IMR-90 (cell line): ENCODE results near the gene SMIM24. TPM values are rescaled to one million over a fixed set of nuclear protein-coding genes. Genes with fewer than 3 reads are reported as not detected.

Source experiments
- ATAC-seq: fragments of 200-7000 bp; cut with Tn5 transposase; 2 replicates; pipeline ENCODE4 v1.9.1; 2020; ENCODE audit warnings: low read depth, mild to moderate bottlenecking, moderate library complexity
- BruUV-seq: library from RNA; stranded (reverse); fragments of 400-500 nt; replicated peaks from 2 replicates; lab custom pipeline; 2021; lab: Mats Ljungman, UMichigan
- CTCF ChIA-PET: fragments of 300-600 bp; formaldehyde crosslinking; extraction: SDS; loops from one replicate; lab custom pipeline; 2021; ENCODE audit warnings: antibody characterized with exemption; lab: Yijun Ruan, JAX
- POLR2A ChIA-PET: fragments of 300-600 bp; sonication (Branson Sonifier 250); formaldehyde crosslinking; loops from one replicate; lab custom pipeline; 2022; ENCODE audit warnings: antibody characterized with exemption; ENCODE audit not compliant: unreplicated experiment; lab: Charles Lee
- DNase-seq: peaks from one replicate; pipeline ENCODE4 v3.0.0; 2013
- H2AFZ ChIP-seq: replicated peaks from 2 replicates; pipeline ENCODE3; 2013; ENCODE audit warnings: low read length, mild to moderate bottlenecking; ENCODE audit not compliant: poor library complexity
- H2AK5ac ChIP-seq: 2 replicates; pipeline ENCODE4 v1.6.1; 2013; ENCODE audit warnings: low read depth, low read length, inconsistent platforms
- H2AK9ac ChIP-seq: replicated peaks from 2 replicates; pipeline ENCODE3; 2013; ENCODE audit warnings: mild to moderate bottlenecking, low read depth, low read length, moderate library complexity; ENCODE audit not compliant: poor library complexity
- H2BK120ac ChIP-seq: 2 replicates; pipeline ENCODE4 v1.6.1; 2013; ENCODE audit warnings: low read depth, low read length, inconsistent platforms
- H2BK15ac ChIP-seq: 3 replicates; pipeline ENCODE4 v1.6.1; 2013; ENCODE audit warnings: low read depth, low read length, inconsistent platforms
- H2BK20ac ChIP-seq: 2 replicates; pipeline ENCODE4 v1.6.1; 2013; ENCODE audit warnings: low read depth, mild to moderate bottlenecking, inconsistent platforms, low read length, moderate library complexity
- H2BK5ac ChIP-seq: 2 replicates; pipeline ENCODE4 v1.6.1; 2013; ENCODE audit warnings: mild to moderate bottlenecking, low read depth, low read length, inconsistent platforms; ENCODE audit not compliant: poor library complexity, severe bottlenecking
- H3K14ac ChIP-seq: replicated peaks from 2 replicates; pipeline ENCODE4 v1.6.1; 2013; ENCODE audit warnings: low read depth, low read length, inconsistent platforms
- H3K18ac ChIP-seq: 2 replicates; pipeline ENCODE4 v1.6.1; 2013; ENCODE audit warnings: low read depth, low read length, control low read depth
- H3K23ac ChIP-seq: 2 replicates; pipeline ENCODE4 v1.6.1; 2013; ENCODE audit warnings: low read depth, low read length, inconsistent platforms
- H3K27ac ChIP-seq: 2 replicates; pipeline ENCODE4 v1.5.1; 2013; ENCODE audit warnings: mild to moderate bottlenecking, control low read depth, low read length; ENCODE audit not compliant: insufficient read depth
- H3K27me3 ChIP-seq: 2 replicates; pipeline ENCODE4 v1.6.1; 2013; ENCODE audit warnings: low read length; ENCODE audit not compliant: control insufficient read depth, insufficient read depth
- H3K36me3 ChIP-seq: 2 replicates; pipeline ENCODE4 v1.6.1; 2013; ENCODE audit warnings: low read length, mixed read lengths; ENCODE audit not compliant: control insufficient read depth, insufficient read depth
- H3K4ac ChIP-seq: 2 replicates; pipeline ENCODE4 v1.6.1; 2013; ENCODE audit warnings: low read depth, low read length, inconsistent platforms
- H3K4me1 ChIP-seq: 2 replicates; pipeline ENCODE4 v1.6.1; 2013; ENCODE audit warnings: low read length, mixed read lengths; ENCODE audit not compliant: control insufficient read depth, insufficient read depth
- H3K4me2 ChIP-seq: 2 replicates; pipeline ENCODE4 v1.6.1; 2013; ENCODE audit warnings: low read depth, mild to moderate bottlenecking, control low read depth, low read length, moderate library complexity
- H3K4me3 ChIP-seq: 2 replicates; pipeline ENCODE4 v1.5.1; 2013; ENCODE audit warnings: low read depth, mild to moderate bottlenecking, control low read depth, low read length, moderate library complexity; ENCODE audit not compliant: insufficient read depth
- H3K56ac ChIP-seq: 2 replicates; pipeline ENCODE4 v1.6.1; 2013; ENCODE audit warnings: low read length, inconsistent platforms; ENCODE audit not compliant: insufficient read depth; ENCODE audit errors: extremely low read depth
- H3K79me1 ChIP-seq, 2 experiments: 2 replicates each; pipeline ENCODE4 v1.6.1; 2013; ENCODE audit warnings: low read length in 2 of 2, inconsistent platforms in 1 of 2, low read depth in 1 of 2
- H3K9ac ChIP-seq: 2 replicates; pipeline ENCODE4 v1.6.1; 2013; ENCODE audit warnings: low read depth, low read length, control low read depth
- H3K9me1 ChIP-seq: 2 replicates; pipeline ENCODE4 v1.6.1; 2013; ENCODE audit warnings: low read length, inconsistent platforms; ENCODE audit not compliant: insufficient read depth
- H3K9me3 ChIP-seq: 2 replicates; pipeline ENCODE4 v1.6.1; 2013; ENCODE audit warnings: low read length; ENCODE audit not compliant: control insufficient read depth, insufficient read depth
- H4K20me1 ChIP-seq: 2 replicates; pipeline ENCODE4 v1.6.1; 2013; ENCODE audit warnings: low read length, inconsistent platforms; ENCODE audit not compliant: insufficient read depth
- H4K5ac ChIP-seq: 2 replicates; pipeline ENCODE4 v1.6.1; 2013; ENCODE audit warnings: mild to moderate bottlenecking, low read depth, low read length, control low read depth
- H4K8ac ChIP-seq, 2 experiments: 2 replicates each; pipeline ENCODE4 v1.6.1; 2013; ENCODE audit warnings: low read depth in 2 of 2, low read length in 2 of 2, control low read depth in 1 of 2, inconsistent platforms in 1 of 2
- H4K91ac ChIP-seq: 2 replicates; pipeline ENCODE4 v1.6.1; 2013; ENCODE audit warnings: low read depth, low read length, inconsistent platforms; ENCODE audit not compliant: insufficient read depth
- BHLHE40 ChIP-seq: fragments of 150-350 bp; IDR thresholded peaks from 2 replicates; pipeline ENCODE4 v1.6.1; 2016; ENCODE audit warnings: mild to moderate bottlenecking, low read depth, low read length
- CEBPB ChIP-seq: IDR thresholded peaks from 2 replicates; pipeline ENCODE4 v1.6.1; 2012; ENCODE audit warnings: low read depth, low read length, improper control_type of control experiment
- FOS ChIP-seq: fragments of 150-350 bp; IDR thresholded peaks from 2 replicates; pipeline ENCODE4 v1.6.1; 2016; ENCODE audit warnings: low read depth, low read length
- MAFK ChIP-seq: IDR thresholded peaks from 2 replicates; pipeline ENCODE4 v1.6.1; 2012; ENCODE audit warnings: low read depth, low read length, improper control_type of control experiment
- MXI1 ChIP-seq: IDR thresholded peaks from 2 replicates; pipeline ENCODE4 v1.6.1; 2012; ENCODE audit warnings: low read depth, mild to moderate bottlenecking, low read length, moderate library complexity, borderline replicate concordance
- NFE2L2 ChIP-seq: fragments of 150-350 bp; IDR thresholded peaks from 2 replicates; pipeline ENCODE4 v1.6.1; 2016; ENCODE audit warnings: low read depth, mild to moderate bottlenecking, low read length
- RAD21 ChIP-seq: IDR thresholded peaks from 2 replicates; pipeline ENCODE4 v1.6.1; 2012; ENCODE audit warnings: low read length, improper control_type of control experiment
- RFX5 ChIP-seq: IDR thresholded peaks from 2 replicates; pipeline ENCODE4 v1.8.0; 2012; ENCODE audit warnings: low read depth, mild to moderate bottlenecking, low read length, moderate library complexity
- SMC3 ChIP-seq: fragments of 150-350 bp; IDR thresholded peaks from 2 replicates; pipeline ENCODE4 v1.6.1; 2016; ENCODE audit warnings: low read depth, mild to moderate bottlenecking, antibody characterized with exemption, low read length, moderate library complexity
- WGBS, 2 experiments: methylation state at CpG; one replicate each; pipeline versions ENCODE4 v1.1.5 to v1.1.7; 2013; ENCODE audit warnings: missing lambda C conversion rate in 2 of 2; ENCODE audit not compliant: insufficient read length in 1 of 2; ENCODE audit errors: extremely low coverage in 2 of 2; 5-methylcytosine and 5-hydroxymethylcytosine counted together
- dilution Hi-C: fragments of 300-500 bp; cut with HindIII; formaldehyde crosslinking; loops from one replicate; pipeline ENCODE4 v1.14.3; 2018; ENCODE audit warnings: low sequenced_read_pairs; ENCODE audit not compliant: unreplicated experiment
- in situ Hi-C: fragments of 300-500 bp; cut with MboI; formaldehyde crosslinking; loops from 3 replicates; pipeline ENCODE4 v1.14.3; 2019; ENCODE audit warnings: low sequenced_read_pairs, inconsistent platforms, mixed read lengths
- intact Hi-C: fragments of 100-400 bp; cut with micrococcal nuclease; formaldehyde crosslinking; loops from 2 replicates; pipeline ENCODE4 v1.10.0; 2022
- polyA plus RNA-seq, 3 experiments: library from polyadenylated mRNA; depleted of rRNA; stranded (reverse); fragments of >200 nt; gene quantifications; 2 replicates each; pipeline ENCODE4 v1.2.3, GENCODE V29; 2012; ENCODE audit warnings: low replicate concordance in 1 of 3
- total RNA-seq: library from RNA; depleted of rRNA; stranded (reverse); fragments of >200 nt; gene quantifications from 2 replicates; pipeline ENCODE4 v1.2.3, GENCODE V29; 2012
- TF ChIP-seq, protein P1 (sequence below): conservative IDR thresholded peaks from 2 replicates; pipeline ENCODE4 v1.5.1; 2012; ENCODE audit warnings: mild to moderate bottlenecking, low read depth, low read length, improper control_type of control experiment
- TF ChIP-seq, protein P2 (sequence below): fragments of 150-350 bp; IDR thresholded peaks from 2 replicates; pipeline ENCODE4 v1.6.1; 2017; ENCODE audit warnings: mild to moderate bottlenecking, antibody characterized with exemption, low read length, low read depth
- TF ChIP-seq, protein P3 (sequence below): fragments of 150-350 bp; IDR thresholded peaks from 2 replicates; pipeline ENCODE4 v1.6.1; 2016; ENCODE audit warnings: low read depth, mild to moderate bottlenecking, low read length, moderate library complexity, borderline replicate concordance

The SMIM24 gene
- total and polyA plus RNA-seq, 2 of the 4 experiments (the other 2 are of a cell fraction), result not detected

DNA sequence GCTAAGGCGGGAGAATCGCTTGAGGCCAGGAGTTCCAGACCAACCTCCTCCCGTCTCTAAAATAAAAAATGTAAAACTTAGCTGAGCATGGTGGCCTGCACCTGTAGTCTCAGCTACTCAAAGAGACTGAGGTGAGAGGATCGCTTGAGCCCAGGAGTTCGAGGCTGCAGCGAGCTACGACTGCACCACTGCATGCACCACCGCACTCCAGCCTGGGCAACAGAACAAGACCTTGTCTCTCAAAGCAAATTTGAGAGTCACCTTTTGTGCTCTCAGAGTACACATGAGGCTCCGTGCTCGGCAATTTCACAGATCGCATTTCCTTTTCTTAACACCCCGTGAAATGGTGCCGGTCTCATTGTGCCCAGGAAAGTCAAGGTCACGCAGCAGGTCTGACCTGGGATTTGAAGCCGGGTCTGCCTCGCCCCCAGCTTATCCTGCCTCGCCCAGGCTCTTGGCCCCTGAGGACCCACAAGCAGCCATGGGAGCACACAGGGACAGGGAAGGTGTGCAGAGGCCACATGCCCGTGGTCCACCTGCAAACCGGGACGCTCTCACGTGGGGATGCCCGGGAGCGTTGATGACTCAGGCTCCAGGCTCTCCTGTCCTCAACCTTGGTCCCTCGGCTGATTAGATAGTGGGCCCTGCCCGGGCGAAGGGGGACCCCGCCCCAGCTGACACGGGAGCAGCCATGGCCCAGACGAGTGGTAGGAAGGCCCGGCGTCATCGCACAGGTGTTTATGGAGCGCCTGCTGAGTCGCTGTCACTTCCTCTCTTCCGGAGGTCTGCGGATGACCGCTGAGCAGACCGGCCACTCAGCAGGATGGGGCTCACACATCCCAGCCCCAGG lies 1.1 kb upstream of the SMIM24 start (continued):
- TF ChIP-seq FOS, result no peak

DNA sequence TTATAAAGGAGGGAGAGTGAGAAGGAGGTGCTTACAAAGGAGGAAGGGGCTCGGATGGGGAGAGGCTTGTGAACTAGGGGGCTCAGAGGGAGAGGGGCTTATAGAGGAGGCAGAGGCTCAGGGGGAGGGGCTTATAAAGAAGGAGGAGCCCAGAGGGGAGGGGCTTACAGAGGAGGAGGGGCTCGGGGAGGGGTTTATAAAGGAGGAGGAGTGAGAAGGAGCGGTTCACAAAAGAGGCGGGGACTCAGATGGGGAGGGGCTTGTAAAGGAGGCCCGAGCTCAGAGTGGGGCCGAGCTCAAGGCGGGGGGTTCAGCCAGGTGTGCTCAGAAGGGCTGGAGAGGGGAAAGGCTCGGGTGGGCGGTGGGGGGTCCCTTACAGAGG lies 500 bp downstream of the SMIM24 start:
- no TSS peak for BruUV-seq
- no peak for DNase-seq
- Histone ChIP-seq H4K8ac (no peak overlapping the region), H3K4me3 (no peak overlapping the region), H2BK5ac (no peak overlapping the region), H3K27me3 (peaks cover 40% of the 10 kb centered on the region), H3K4ac (no peak overlapping the region), H3K18ac (no peak overlapping the region), H3K27ac (no peak overlapping the region), H4K5ac (no peak overlapping the region), H3K9ac (no peak overlapping the region), H3K23ac (no peak overlapping the region), H4K91ac (no peak overlapping the region), H2AK5ac (no peak overlapping the region), H3K79me1 (no peaks in the 10 kb centered on the region), H3K9me1 (no peaks in the 10 kb centered on the region), H3K9me3 (no peaks in the 10 kb centered on the region; the same call in 1 of the 2 replicates), H4K20me1 (no peaks in the 10 kb centered on the region), H2BK15ac (no peak overlapping the region), H2BK20ac (no peak overlapping the region), H2AK9ac (no peak overlapping the region), H3K36me3 (no peaks in the 10 kb centered on the region), H3K56ac (no peak overlapping the region), H2BK120ac (no peak overlapping the region), H3K14ac (no peak overlapping the region), H3K4me1 (no peaks in the 10 kb centered on the region), H2AFZ (no peak overlapping the region), H3K4me2 (no peak overlapping the region)
- POLR2A ChIA-PET, result no interaction called here
- ATAC-seq, result peak; percentile 18; the same call in 1 of the 2 replicates
- intact Hi-C loops, result no loop called here
- 42% methylated on average over 4 of the region's 9 CpGs; no CpG with 5 or more reads in 1 of the 2 experiments for WGBS, 2 experiments
- in situ Hi-C loops, result loop anchor here (25.0 kb wide), 1 partner anchor 518 kb away; no protein-coding TSS in a partner anchor
- dilution Hi-C loops, result no loop called here
- CTCF ChIA-PET, result interaction anchor here (0.6 to 1.5 kb wide), 2 partner anchors 125 to 175 kb away, joined by 3 to 4 read pairs; no protein-coding TSS in a partner anchor
- TF ChIP-seq RAD21 (no peak), RFX5 (no peak), SMC3 (no peak), CEBPB (no peak), BHLHE40 (no peak), MXI1 (no peak), NFE2L2 (no peak), MAFK (no peak)
- TF ChIP-seq, protein P1, sequence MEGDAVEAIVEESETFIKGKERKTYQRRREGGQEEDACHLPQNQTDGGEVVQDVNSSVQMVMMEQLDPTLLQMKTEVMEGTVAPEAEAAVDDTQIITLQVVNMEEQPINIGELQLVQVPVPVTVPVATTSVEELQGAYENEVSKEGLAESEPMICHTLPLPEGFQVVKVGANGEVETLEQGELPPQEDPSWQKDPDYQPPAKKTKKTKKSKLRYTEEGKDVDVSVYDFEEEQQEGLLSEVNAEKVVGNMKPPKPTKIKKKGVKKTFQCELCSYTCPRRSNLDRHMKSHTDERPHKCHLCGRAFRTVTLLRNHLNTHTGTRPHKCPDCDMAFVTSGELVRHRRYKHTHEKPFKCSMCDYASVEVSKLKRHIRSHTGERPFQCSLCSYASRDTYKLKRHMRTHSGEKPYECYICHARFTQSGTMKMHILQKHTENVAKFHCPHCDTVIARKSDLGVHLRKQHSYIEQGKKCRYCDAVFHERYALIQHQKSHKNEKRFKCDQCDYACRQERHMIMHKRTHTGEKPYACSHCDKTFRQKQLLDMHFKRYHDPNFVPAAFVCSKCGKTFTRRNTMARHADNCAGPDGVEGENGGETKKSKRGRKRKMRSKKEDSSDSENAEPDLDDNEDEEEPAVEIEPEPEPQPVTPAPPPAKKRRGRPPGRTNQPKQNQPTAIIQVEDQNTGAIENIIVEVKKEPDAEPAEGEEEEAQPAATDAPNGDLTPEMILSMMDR, result no peak
- TF ChIP-seq, protein P2, sequence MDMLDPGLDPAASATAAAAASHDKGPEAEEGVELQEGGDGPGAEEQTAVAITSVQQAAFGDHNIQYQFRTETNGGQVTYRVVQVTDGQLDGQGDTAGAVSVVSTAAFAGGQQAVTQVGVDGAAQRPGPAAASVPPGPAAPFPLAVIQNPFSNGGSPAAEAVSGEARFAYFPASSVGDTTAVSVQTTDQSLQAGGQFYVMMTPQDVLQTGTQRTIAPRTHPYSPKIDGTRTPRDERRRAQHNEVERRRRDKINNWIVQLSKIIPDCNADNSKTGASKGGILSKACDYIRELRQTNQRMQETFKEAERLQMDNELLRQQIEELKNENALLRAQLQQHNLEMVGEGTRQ, result no peak
- TF ChIP-seq, protein P3, sequence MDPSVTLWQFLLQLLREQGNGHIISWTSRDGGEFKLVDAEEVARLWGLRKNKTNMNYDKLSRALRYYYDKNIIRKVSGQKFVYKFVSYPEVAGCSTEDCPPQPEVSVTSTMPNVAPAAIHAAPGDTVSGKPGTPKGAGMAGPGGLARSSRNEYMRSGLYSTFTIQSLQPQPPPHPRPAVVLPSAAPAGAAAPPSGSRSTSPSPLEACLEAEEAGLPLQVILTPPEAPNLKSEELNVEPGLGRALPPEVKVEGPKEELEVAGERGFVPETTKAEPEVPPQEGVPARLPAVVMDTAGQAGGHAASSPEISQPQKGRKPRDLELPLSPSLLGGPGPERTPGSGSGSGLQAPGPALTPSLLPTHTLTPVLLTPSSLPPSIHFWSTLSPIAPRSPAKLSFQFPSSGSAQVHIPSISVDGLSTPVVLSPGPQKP, result no peak
